ENCODE measurements around the gene CHPF.

DNA sequence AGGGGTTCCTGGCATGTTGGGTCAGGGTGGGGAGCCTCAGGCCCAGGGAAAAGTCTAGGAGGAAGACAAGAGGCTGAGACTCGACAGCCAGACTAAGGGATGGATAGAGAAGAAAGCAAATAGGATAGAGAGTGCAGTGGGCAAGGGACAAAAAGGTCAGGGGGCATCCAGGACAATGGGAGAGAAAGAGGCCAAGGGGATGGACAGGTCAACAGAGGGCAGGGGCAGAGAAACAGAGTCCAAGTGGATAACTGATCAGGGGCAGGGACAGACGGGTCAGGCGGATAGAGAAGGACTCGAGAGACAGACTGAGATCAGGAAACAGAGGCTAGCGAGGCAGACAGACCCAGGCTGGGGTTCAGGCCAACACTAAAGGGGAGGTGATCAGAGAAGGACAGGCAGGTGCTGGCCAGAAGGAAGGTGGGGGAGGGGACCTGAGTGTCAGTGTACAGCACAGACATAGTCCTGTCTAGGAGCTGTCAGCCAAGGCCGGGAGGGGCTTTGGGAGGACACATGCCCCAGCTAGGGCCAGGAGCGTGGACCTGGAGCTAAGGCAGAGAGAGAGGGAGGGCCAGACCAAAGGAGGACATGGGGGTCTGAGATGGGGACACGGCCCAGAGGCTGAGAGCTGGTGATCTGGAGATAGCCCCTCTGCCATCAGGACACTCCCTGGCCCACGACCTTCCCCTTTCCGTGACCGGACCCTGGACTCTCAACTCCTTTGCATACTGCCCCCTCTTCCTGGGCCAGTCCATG, 17.1 kb downstream of the CHPF start:
- TF ChIP-seq EZH2phosphoT487 (IDR thresholded peaks at IDR 0.05; ENCODE audit: insufficient read depth, low read depth): no peak
- no peak for TF ChIP-seq EZH2 (IDR thresholded peaks at IDR 0.05; ENCODE audit: insufficient read depth, poor library complexity, severe bottlenecking)
